ENCODE data around the gene TOMM5. TPM values are rescaled to one million over a fixed set of nuclear protein-coding genes. Genes with fewer than 3 reads are reported as not detected.

The TOMM5 gene
- total and polyA plus RNA-seq, 2 of the 4 experiments (the other 2 are of a cell fraction): 159 to 206 TPM

DNA sequence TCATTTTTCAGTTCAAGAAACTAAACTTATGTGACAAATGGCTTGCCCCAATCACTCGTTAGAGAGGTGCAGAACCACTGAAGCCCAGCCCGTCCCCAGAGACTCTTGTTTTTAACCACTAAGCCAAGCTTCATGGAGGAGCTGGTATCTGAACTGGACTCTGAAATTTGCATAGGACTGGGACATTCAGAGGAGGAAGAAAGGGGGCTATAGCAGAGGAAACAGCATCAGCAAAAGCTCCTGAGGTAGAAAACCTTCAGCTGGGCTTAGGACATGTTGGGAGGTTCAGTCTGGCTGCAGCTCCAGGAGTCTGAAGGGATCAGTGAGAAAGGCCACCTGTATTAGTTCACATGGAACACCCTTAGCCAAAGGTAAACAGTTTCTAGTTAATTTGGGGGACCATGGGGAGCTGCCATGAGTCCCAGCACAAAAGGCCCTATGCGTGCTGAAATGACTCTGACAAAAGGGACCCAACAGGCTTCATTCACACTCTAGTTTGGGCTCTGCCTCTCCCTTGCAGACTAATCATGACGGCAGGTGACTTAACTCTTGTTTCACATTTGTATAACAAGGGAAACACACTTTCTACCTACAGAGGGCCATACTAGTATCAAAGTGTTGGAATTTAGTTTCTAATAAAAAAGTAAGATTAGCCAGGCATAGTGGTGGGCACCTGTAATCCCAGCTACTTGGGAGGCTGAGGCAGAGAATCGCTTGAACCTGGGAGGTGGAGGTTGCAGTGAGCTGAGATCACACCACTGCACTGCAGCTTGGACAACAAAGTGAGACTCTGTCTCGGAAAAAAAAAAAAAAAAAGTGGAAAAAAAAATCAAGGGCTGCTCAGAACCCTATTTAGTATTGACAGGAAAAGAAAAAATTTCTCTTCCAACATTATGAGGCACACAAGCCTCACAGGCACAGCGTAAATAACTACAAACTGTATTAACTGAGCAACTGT, 26.5 kb downstream of the TOMM5 start:
- in situ Hi-C loops (cut with MboI; ENCODE audit: low sequenced_read_pairs): no loop called here
- POLR2A ChIA-PET (ENCODE audit: unreplicated experiment): no interaction called here
- no peak overlapping the region for H2AK9ac ChIP-seq (replicated peaks; ENCODE audit: low read depth, low read length, poor library complexity)

More for the DNA sequence above, 26.5 kb downstream of the TOMM5 start:
- no peak overlapping the region for H3K23ac ChIP-seq (ENCODE audit: low read depth, low read length)
- no peak overlapping the region for H2BK5ac ChIP-seq (ENCODE audit: low read depth, low read length, poor library complexity, severe bottlenecking)
- no peak overlapping the region for H3K18ac ChIP-seq (ENCODE audit: low read depth, low read length)
- H3K27ac ChIP-seq (ENCODE audit: insufficient read depth, low read length): no peak overlapping the region
- no peak overlapping the region for H2BK20ac ChIP-seq (ENCODE audit: low read depth, low read length)
- no peaks in the 10 kb centered on the region for H3K27me3 ChIP-seq (ENCODE audit: control insufficient read depth, insufficient read depth, low read length)
- CTCF ChIA-PET: no interaction called here
- H2AFZ ChIP-seq (replicated peaks; ENCODE audit: low read length, poor library complexity): no peak overlapping the region
- ATAC-seq (ENCODE audit: low read depth): no peak
- no peak overlapping the region for H4K5ac ChIP-seq (ENCODE audit: low read depth, low read length)
- no peaks in the 10 kb centered on the region for H3K4me1 ChIP-seq (ENCODE audit: control insufficient read depth, insufficient read depth, low read length)
- H3K4me3 ChIP-seq (ENCODE audit: insufficient read depth, low read depth, low read length): no peak overlapping the region
- H2AK5ac ChIP-seq (ENCODE audit: low read depth, low read length): no peak overlapping the region
- intact Hi-C loops (cut with micrococcal nuclease): no loop called here
- H4K8ac ChIP-seq (ENCODE audit: low read depth in 2 of 2, low read length in 2 of 2): no peak overlapping the region
- no peak overlapping the region for H3K9ac ChIP-seq (ENCODE audit: low read depth, low read length)
- peaks cover 3% of the 10 kb centered on the region; the same call in 1 of the 2 replicates for H3K9me1 ChIP-seq (ENCODE audit: insufficient read depth, low read length)
- no peak overlapping the region for H2BK120ac ChIP-seq (ENCODE audit: low read depth, low read length)
- H3K36me3 ChIP-seq (ENCODE audit: control insufficient read depth, insufficient read depth, low read length): 0 out of 2 replicates have a peak, but pooled peaks cover 1% of the 10 kb centered on the region
- no TSS peak for BruUV-seq (replicated peaks)
- DNase-seq: no peak
- H4K91ac ChIP-seq (ENCODE audit: insufficient read depth, low read depth, low read length): no peak overlapping the region
- H3K4ac ChIP-seq (ENCODE audit: low read depth, low read length): no peak overlapping the region
- no peak overlapping the region for H3K56ac ChIP-seq (ENCODE audit: extremely low read depth, insufficient read depth, low read length)
- peaks cover 10 to 37% of the 10 kb centered on the region in 2 experiments for H3K79me1 ChIP-seq (ENCODE audit: low read depth in 1 of 2, low read length in 2 of 2)
- TF ChIP-seq, protein P1, sequence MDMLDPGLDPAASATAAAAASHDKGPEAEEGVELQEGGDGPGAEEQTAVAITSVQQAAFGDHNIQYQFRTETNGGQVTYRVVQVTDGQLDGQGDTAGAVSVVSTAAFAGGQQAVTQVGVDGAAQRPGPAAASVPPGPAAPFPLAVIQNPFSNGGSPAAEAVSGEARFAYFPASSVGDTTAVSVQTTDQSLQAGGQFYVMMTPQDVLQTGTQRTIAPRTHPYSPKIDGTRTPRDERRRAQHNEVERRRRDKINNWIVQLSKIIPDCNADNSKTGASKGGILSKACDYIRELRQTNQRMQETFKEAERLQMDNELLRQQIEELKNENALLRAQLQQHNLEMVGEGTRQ (IDR thresholded peaks at IDR 0.05; ENCODE audit: low read depth, low read length): no peak
- TF ChIP-seq MAZ (IDR thresholded peaks at IDR 0.05; ENCODE audit: borderline replicate concordance, low read depth, low read length): no peak
- no peak for TF ChIP-seq ELK1 (IDR thresholded peaks at IDR 0.05; ENCODE audit: borderline replicate concordance, low read depth, low read length)
- TF ChIP-seq NFE2L2 (IDR thresholded peaks at IDR 0.05; ENCODE audit: low read depth, low read length): no peak
- no peak for TF ChIP-seq BHLHE40 (IDR thresholded peaks at IDR 0.05; ENCODE audit: low read depth, low read length)
- no peak for TF ChIP-seq RAD21 (IDR thresholded peaks at IDR 0.05; ENCODE audit: low read length)
- no peak for TF ChIP-seq RFX5 (IDR thresholded peaks at IDR 0.05; ENCODE audit: low read depth, low read length)
- TF ChIP-seq MAFK (IDR thresholded peaks at IDR 0.05; ENCODE audit: low read depth, low read length): no peak
- TF ChIP-seq FOS (IDR thresholded peaks at IDR 0.05; ENCODE audit: low read depth, low read length): no peak
- TF ChIP-seq RCOR1 (IDR thresholded peaks at IDR 0.05; ENCODE audit: insufficient replicate concordance, low read length): no peak
- no peaks in the 10 kb centered on the region for H3K9me3 ChIP-seq (ENCODE audit: control insufficient read depth, insufficient read depth, low read length)
- H4K20me1 ChIP-seq (ENCODE audit: insufficient read depth, low read length): no peaks in the 10 kb centered on the region; the same call in 1 of the 2 replicates
- no peak overlapping the region for H3K4me2 ChIP-seq (ENCODE audit: low read depth, low read length)
- 100% methylated on average over 1 of the region's 7 CpGs; no CpG with 5 or more reads in 1 of the 2 experiments for WGBS, 2 experiments (ENCODE audit: extremely low coverage in 2 of 2, insufficient read length in 1 of 2)
- dilution Hi-C loops (cut with HindIII; ENCODE audit: low sequenced_read_pairs, unreplicated experiment): no loop called here
- H3K14ac ChIP-seq (replicated peaks; ENCODE audit: low read depth, low read length): no peak overlapping the region
- no peak overlapping the region for H2BK15ac ChIP-seq (ENCODE audit: low read depth, low read length)
